Endothelial cell of umbilical vein (primary cell): ENCODE results near the gene TMEM213.

ENCODE experiments used
- CTCF ChIP-seq, 2 donors: IDR thresholded peaks; 1 replicate in 1 of 2; 2 replicates in 1 of 2; pipeline ENCODE4 v1.5.1; 2011; ENCODE audit warnings: low read length in 2 of 2, mild to moderate bottlenecking in 2 of 2, moderate library complexity in 2 of 2, control low read depth in 1 of 2, inconsistent platforms in 1 of 2, low read depth in 1 of 2; ENCODE audit not compliant: insufficient read depth in 1 of 2; ENCODE audit errors: extremely low read depth in 1 of 2
- GATA2 ChIP-seq: IDR thresholded peaks from 2 replicates; pipeline ENCODE4 v1.7.0; 2011; ENCODE audit warnings: low read depth, mild to moderate bottlenecking, moderate library complexity, mixed read lengths, low read length; ENCODE audit not compliant: insufficient read length, insufficient read depth
- JUN ChIP-seq: IDR thresholded peaks from 2 replicates; pipeline ENCODE4 v1.6.1; 2011; ENCODE audit warnings: borderline replicate concordance, low read depth; ENCODE audit not compliant: insufficient read length, insufficient read depth
- POLR2A ChIP-seq: IDR thresholded peaks from 2 replicates; pipeline ENCODE4 v1.6.1; 2012; ENCODE audit warnings: low read depth, mild to moderate bottlenecking, control low read depth, low read length

GRCh38 chr7:138881579-138882188, 83.9 kb downstream of the TMEM213 start:
- no peak for TF ChIP-seq POLR2A
- no peak for TF ChIP-seq CTCF (IDR thresholded peaks at IDR 0.05; ENCODE audit: extremely low read depth in 1 of 2, insufficient read depth in 1 of 2, low read depth in 1 of 2, low read length in 2 of 2)
- no peak for TF ChIP-seq JUN
- no peak for TF ChIP-seq GATA2
